NOMO-1 treated with dmso at 0.1 percent for 144 hours (cell line): ENCODE results near the gene TNXB.
"Not testable (repeated sequence)": the region's sequence is repeated elsewhere in the genome, so short reads cannot be mapped to it uniquely, and the experiment has no call there.

Experiments used
- DNase-seq: peaks from one replicate; lab custom pipeline; 2025; ENCODE audit not compliant: unreplicated experiment; lab: John Stamatoyannopoulos, UW

Gene TNXB

GRCh38 chr6:32008616-32009015 lies 100.5 kb downstream of the TNXB start:
- not testable (repeated sequence) for DNase-seq

DNA sequence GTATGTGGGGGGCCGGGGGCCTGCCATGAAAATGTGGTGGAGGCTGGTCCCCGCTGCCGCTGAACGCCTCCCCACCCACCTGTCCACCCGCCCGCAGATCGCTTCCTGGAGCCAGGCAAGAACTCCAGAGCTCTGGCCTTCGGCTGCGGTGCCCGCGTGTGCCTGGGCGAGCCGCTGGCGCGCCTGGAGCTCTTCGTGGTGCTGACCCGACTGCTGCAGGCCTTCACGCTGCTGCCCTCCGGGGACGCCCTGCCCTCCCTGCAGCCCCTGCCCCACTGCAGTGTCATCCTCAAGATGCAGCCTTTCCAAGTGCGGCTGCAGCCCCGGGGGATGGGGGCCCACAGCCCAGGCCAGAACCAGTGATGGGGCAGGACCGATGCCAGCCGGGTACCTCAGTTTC lies 101.1 kb downstream of the TNXB start:
- DNase-seq, result not testable (repeated sequence)

- not testable (repeated sequence) for DNase-seq
Observed at GRCh38 chr6:32007086-32007485, 102.1 kb downstream of the TNXB start.

DNA sequence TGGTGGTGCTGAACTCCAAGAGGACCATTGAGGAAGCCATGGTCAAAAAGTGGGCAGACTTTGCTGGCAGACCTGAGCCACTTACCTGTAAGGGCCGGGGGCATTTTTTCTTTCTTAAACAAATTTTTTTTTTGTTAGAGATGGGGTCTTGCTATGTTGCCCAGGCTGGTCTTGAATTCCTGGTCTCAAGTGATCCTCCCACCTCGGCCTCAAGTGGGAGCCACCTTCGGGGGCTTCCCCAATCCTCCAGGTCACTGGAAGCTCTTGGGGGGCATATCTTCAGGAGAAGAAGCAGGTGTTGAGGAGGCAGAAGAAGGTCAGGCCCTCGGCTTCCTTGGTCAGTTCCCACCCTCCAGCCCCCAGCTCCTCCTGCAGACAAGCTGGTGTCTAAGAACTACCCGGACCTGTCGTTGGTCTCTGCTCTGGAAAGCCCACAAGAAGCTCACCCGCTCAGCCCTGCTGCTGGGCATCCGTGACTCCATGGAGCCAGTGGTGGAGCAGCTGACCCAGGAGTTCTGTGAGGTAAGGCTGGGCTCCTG lies 103.1 kb downstream of the TNXB start:
- not testable (repeated sequence) for DNase-seq

DNA sequence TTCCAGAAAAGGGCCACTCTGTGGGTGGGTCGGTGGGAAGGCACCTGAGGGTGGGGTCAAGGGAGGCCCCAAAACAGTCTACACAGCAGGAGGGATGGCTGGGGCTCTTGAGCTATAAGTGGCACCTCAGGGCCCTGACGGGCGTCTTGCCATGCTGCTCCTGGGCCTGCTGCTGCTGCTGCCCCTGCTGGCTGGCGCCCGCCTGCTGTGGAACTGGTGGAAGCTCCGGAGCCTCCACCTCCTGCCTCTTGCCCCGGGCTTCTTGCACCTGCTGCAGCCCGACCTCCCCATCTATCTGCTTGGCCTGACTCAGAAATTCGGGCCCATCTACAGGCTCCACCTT lies 103.6 kb downstream of the TNXB start:
- DNase-seq, result not testable (repeated sequence)

GRCh38 chr6:32004864-32005537 lies 104.1 kb downstream of the TNXB start:
- DNase-seq, result not testable (repeated sequence)

DNA sequence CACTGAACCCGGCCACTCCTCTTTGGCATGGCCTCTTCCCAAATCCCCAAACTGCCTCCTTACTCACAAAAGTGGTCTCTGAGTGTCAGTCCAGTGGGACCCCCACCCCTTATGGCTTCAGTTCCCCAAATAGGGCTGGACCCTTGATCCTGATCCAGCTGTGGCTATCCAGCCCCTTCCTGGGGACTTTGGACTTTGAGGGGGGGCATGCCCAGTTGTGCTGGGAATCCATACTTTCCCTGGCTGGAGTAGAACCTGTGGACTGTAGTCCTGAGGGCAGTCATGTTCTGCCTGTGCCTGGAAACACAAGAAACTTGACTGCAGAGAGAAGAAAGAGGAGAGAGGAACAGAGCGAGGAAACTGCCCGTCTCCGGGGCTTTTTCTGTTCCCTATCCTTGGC lies 104.7 kb downstream of the TNXB start:
- DNase-seq, result not testable (repeated sequence)

GRCh38 chr6:32003301-32003700 lies 105.8 kb downstream of the TNXB start:
- DNase-seq, result not testable (repeated sequence)

GRCh38 chr6:32002546-32003268 lies 106.4 kb downstream of the TNXB start:
- not testable (repeated sequence) for DNase-seq

- DNase-seq, result not testable (repeated sequence)
Observed at GRCh38 chr6:31996385-31996784, 112.8 kb downstream of the TNXB start.

DNA sequence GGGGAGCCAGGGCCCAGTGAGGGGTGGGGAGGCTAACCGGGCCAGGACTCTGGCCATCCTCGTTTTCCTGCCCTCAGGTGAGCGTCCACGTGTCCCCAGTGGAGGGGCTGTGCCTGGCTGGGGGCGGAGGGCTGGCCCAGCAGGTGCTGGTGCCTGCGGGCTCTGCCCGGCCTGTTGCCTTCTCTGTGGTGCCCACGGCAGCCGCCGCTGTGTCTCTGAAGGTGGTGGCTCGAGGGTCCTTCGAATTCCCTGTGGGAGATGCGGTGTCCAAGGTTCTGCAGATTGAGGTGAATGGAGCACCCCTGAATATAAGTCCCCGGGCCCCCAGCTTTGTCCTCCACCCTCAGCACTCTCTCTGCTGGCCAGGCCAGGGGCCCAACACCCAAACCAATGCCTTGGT lies 114.7 kb downstream of the TNXB start:
- not testable (repeated sequence) for DNase-seq
